G401 (cell line): ENCODE measurements around the gene ZNF436. TPM values are rescaled to one million over a fixed set of nuclear protein-coding genes. Genes with fewer than 3 reads are reported as not detected.
"Not testable (repeated sequence)": the region's sequence is repeated elsewhere in the genome, so short reads cannot be mapped to it uniquely, and the experiment has no call there.

Experiments used
- DNase-seq: peaks from one replicate; pipeline ENCODE4 v3.0.0-alpha.2; 2015; ENCODE audit warnings: low spot score
- in situ Hi-C: cut with HindIII; loops from 2 replicates; pipeline ENCODE4 v1.10.0; 2016; ENCODE audit warnings: low sequenced_read_pairs, mixed read lengths
- total RNA-seq: library from RNA; depleted of rRNA; stranded (reverse); fragments of >200 nt; shearing (Covaris generic); gene quantifications from 2 replicates; pipeline ENCODE4 v1.2.3, GENCODE V29; 2014; rRNA removed

Gene ZNF436
- total RNA-seq, 1 experiment from 2014 or later = 17.6 TPM

- in situ Hi-C loops = no loop called here
- DNase-seq = no peak
These were observed 30.0 kb downstream of the ZNF436 start for GRCh38 chr1:23339632-23340031.

GRCh38 chr1:23337869-23338268, 31.8 kb downstream of the ZNF436 start:
- in situ Hi-C loops = no loop called here
- DNase-seq = no peak

GRCh38 chr1:23331713-23332112, 37.9 kb downstream of the ZNF436 start:
- in situ Hi-C loops = no loop called here
- DNase-seq = no peak

DNA sequence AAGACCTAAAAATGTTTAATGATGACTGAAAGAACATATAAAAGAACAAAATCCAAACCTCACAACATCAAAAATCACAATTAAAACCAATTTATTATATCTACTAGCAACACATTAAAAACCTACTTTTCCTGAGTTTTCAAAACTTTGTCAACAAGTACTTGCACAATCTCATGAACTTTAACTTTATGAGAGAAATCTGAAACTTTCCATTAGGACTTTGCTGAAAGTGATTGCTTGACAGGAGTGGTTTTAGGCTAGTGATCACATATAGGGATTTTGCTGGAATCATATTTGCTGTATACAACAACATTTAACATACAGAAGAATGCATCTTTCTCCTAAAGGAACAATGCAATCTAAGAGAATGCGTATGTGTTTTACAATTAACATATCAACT, 38.8 kb downstream of the ZNF436 start:
- no peak for DNase-seq
- in situ Hi-C loops = no loop called here

- no peak for DNase-seq
- in situ Hi-C loops = no loop called here
These were observed 44.2 kb downstream of the ZNF436 start for GRCh38 chr1:23325393-23325792.

DNA sequence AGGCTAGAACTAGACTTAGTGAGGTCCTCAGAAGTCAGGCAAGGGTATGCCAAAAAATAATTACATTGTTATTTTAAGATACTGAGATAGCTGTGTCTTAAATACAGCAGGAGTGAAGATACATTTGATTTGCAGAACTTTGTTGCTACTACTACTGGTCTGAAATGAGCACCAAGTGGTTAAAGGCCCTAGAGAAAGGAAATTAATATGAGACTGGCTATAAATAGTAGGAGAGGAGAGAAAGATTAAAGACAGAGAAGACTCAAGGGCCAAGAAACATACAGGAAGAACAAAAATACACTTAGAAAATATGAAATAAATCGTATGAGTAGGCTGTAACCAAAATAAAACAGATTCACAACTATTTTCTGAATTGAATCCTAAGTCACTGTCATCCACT, 46.9 kb downstream of the ZNF436 start:
- in situ Hi-C loops = no loop called here
- no peak for DNase-seq

DNA sequence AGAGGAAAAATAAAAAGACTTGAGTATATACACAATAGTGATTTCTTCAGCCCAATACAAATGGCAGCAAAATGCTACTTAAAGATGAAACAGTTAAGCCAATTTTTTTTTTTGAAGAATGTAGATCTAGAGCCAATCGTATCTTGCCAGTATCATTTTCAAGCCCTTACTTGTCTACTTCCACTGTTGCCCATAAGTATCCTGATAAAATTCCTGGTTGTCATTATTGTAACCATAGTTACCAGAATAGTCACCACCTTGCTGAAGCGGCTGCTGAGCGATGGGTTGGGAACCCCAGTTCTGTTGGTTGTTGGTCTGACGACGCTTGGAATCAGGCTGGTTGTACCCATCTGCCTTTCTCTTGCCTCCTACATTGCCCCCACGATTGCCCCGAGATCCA, 59.4 kb downstream of the ZNF436 start:
- in situ Hi-C loops = not testable (repeated sequence)

More for the DNA sequence above, 59.4 kb downstream of the ZNF436 start:
- not testable (repeated sequence) for DNase-seq

Other genes with a start within 250 kb of the ZNF436 start
- 18.4 and 34.8 TPM in 2 replicates for gene LUZP1, start 201.0 kb downstream of the ZNF436 start, total RNA-seq
- 0.07 TPM in 1 of 2 replicates, not detected in the other for gene HTR1D, start 152.3 kb downstream of the ZNF436 start, total RNA-seq
- gene HNRNPR, start 25.6 kb downstream of the ZNF436 start, total RNA-seq = 133 and 193 TPM in 2 replicates
- 0.95 and 1.0 TPM in 2 replicates for gene TCEA3, start 54.9 kb upstream of the ZNF436 start, total RNA-seq
- 49.3 and 59.4 TPM in 2 replicates for gene ASAP3, start 114.3 kb upstream of the ZNF436 start, total RNA-seq
- 8.4 and 11.7 TPM in 2 replicates for gene E2F2, start 161.4 kb upstream of the ZNF436 start, total RNA-seq
- gene ID3, start 189.7 kb upstream of the ZNF436 start, total RNA-seq = 1,524 and 1,844 TPM in 2 replicates